SIG-M5 (cell line): ENCODE measurements around the gene RRP1B.
"Not testable (repeated sequence)": the region's sequence is repeated elsewhere in the genome, so short reads cannot be mapped to it uniquely, and the experiment has no call there.

Source experiments
- DNase-seq: peaks from one replicate; lab custom pipeline; 2025; lab: John Stamatoyannopoulos, UW

RRP1B gene

GRCh38 chr21:43676391-43676790 is 17.0 kb downstream of the RRP1B start:
- DNase-seq, result no peak

GRCh38 chr21:43679951-43680350 is 20.6 kb downstream of the RRP1B start:
- no peak for DNase-seq

GRCh38 chr21:43680421-43680820 is 21.1 kb downstream of the RRP1B start:
- DNase-seq, result not testable (repeated sequence)

GRCh38 chr21:43681650-43682049 is 22.3 kb downstream of the RRP1B start:
- no peak for DNase-seq

- DNase-seq, result no peak
These were observed 25.1 kb downstream of the RRP1B start for GRCh38 chr21:43684424-43684823.

GRCh38 chr21:43686811-43687565 is 27.6 kb downstream of the RRP1B start:
- no peak for DNase-seq

GRCh38 chr21:43687566-43688399 is 28.4 kb downstream of the RRP1B start:
- DNase-seq, result no peak

- DNase-seq, result no peak
These were observed 29.5 kb downstream of the RRP1B start for GRCh38 chr21:43688906-43689305.

- no peak for DNase-seq
These were observed 30.4 kb downstream of the RRP1B start for GRCh38 chr21:43689556-43690337.

GRCh38 chr21:43690346-43690745 is 31.0 kb downstream of the RRP1B start:
- DNase-seq, result no peak

- no peak for DNase-seq
These were observed 31.9 kb downstream of the RRP1B start for GRCh38 chr21:43691086-43691795.

- no peak for DNase-seq
These were observed 32.4 kb downstream of the RRP1B start for GRCh38 chr21:43691801-43692200.

- no peak for DNase-seq
These were observed 33.6 kb downstream of the RRP1B start for GRCh38 chr21:43692949-43693348.

GRCh38 chr21:43693981-43694380 is 34.6 kb downstream of the RRP1B start:
- DNase-seq, result no peak

GRCh38 chr21:43694437-43695079 is 35.2 kb downstream of the RRP1B start:
- no peak for DNase-seq

GRCh38 chr21:43696214-43696613 is 36.9 kb downstream of the RRP1B start:
- no peak for DNase-seq

- no peak for DNase-seq
These were observed 38.6 kb downstream of the RRP1B start for GRCh38 chr21:43697758-43698643.

- not testable (repeated sequence) for DNase-seq
These were observed 40.1 kb downstream of the RRP1B start for GRCh38 chr21:43699492-43699777.

GRCh38 chr21:43699933-43700599 is 40.7 kb downstream of the RRP1B start:
- no peak for DNase-seq
